HepG2 (cell line): ENCODE results near the gene CACNA1D. TPM values are rescaled to one million over a fixed set of nuclear protein-coding genes. Genes with fewer than 3 reads are reported as not detected.
A peak's percentile ranks its signal among the peaks of the same experiment; 100 is the strongest.

Experiments used
- CAMTA2 ChIP-seq: sonication (generic); formaldehyde crosslinking; IDR thresholded peaks from 2 replicates; pipeline ENCODE4 v1.4.0; 2020; ENCODE audit warnings: mild to moderate bottlenecking, missing genetic modification reagents, borderline replicate concordance
- GATAD2A ChIP-seq: IDR thresholded peaks from 2 replicates; pipeline ENCODE4 v1.6.1; 2016
- KDM1A ChIP-seq: IDR thresholded peaks from 2 replicates; pipeline ENCODE4 v1.6.1; 2016; ENCODE audit warnings: missing compliant biosample characterization
- SSRP1 ChIP-seq: IDR thresholded peaks from 2 replicates; pipeline ENCODE4 v1.6.1; 2016; ENCODE audit warnings: control low read depth
- TBL1XR1 ChIP-seq: fragments of 150-350 bp; IDR thresholded peaks from 2 replicates; pipeline ENCODE4 v1.6.1; 2014; ENCODE audit warnings: borderline replicate concordance, low read length; ENCODE audit not compliant: partially characterized antibody
- ZNF34 ChIP-seq: sonication (generic); formaldehyde crosslinking; IDR thresholded peaks from 2 replicates; pipeline ENCODE4 v1.4.0; 2020; ENCODE audit warnings: mild to moderate bottlenecking, missing genetic modification reagents, borderline replicate concordance
- ZNF672 ChIP-seq: sonication (generic); formaldehyde crosslinking; IDR thresholded peaks from 2 replicates; pipeline ENCODE4 v1.8.1; 2022; ENCODE audit warnings: missing genetic modification reagents
- polyA plus RNA-seq, 8 experiments: library from polyadenylated mRNA; depleted of rRNA in 3 of 8; stranded (reverse) in 7 of 8; unstranded in 1 of 8; fragments of >200 nt; fragmentation: Illumina TruSeq in 4 of 8; extraction: Trizol in 4 of 8; gene quantifications; 2 replicates each; pipeline versions ENCODE4 v1.2.1 to v1.2.3, GENCODE V29; 2011 to 2016; ENCODE audit warnings: low read depth in 4 of 8, missing spikeins in 1 of 8, mixed read lengths in 1 of 8; ENCODE audit not compliant: insufficient read depth in 1 of 8
- total RNA-seq, 5 experiments: library from RNA; depleted of rRNA; stranded (reverse); fragments of >200 nt; fragmentation: Illumina TruSeq; extraction: Trizol; gene quantifications; 2 replicates each; pipeline ENCODE4 v1.2.3, GENCODE V29; 2016; ENCODE audit warnings: low read depth in 1 of 5
- TF ChIP-seq, protein P1 (sequence below): sonication (generic); formaldehyde crosslinking; IDR thresholded peaks from 2 replicates; pipeline ENCODE4 v1.5.1; 2020; ENCODE audit warnings: mild to moderate bottlenecking, missing genetic modification reagents, borderline replicate concordance
- TF ChIP-seq, protein P2 (sequence below): sonication (generic); formaldehyde crosslinking; conservative IDR thresholded peaks from 2 replicates; pipeline ENCODE4 v1.8.0; 2022; ENCODE audit warnings: mild to moderate bottlenecking, moderate library complexity, missing genetic modification reagents
- TF ChIP-seq, protein P3 (sequence below): sonication (generic); formaldehyde crosslinking; IDR thresholded peaks from 2 replicates; pipeline ENCODE4 v1.5.0; 2020; ENCODE audit warnings: mild to moderate bottlenecking, missing genetic modification reagents, borderline replicate concordance
- TF ChIP-seq, protein P4 (sequence below): IDR thresholded peaks from 2 replicates; pipeline ENCODE4 v1.6.1; 2018; ENCODE audit warnings: missing genetic modification reagents

Gene CACNA1D
- total and polyA plus RNA-seq, 2 of the 13 experiments (the other 11 are each of a cell fraction or from before 2014, with no cell fraction given), result 0.26 to 0.38 TPM

GRCh38 chr3:53844262-53845102 is 350.1 kb downstream of the CACNA1D start (continued):
- TF ChIP-seq, protein P1, sequence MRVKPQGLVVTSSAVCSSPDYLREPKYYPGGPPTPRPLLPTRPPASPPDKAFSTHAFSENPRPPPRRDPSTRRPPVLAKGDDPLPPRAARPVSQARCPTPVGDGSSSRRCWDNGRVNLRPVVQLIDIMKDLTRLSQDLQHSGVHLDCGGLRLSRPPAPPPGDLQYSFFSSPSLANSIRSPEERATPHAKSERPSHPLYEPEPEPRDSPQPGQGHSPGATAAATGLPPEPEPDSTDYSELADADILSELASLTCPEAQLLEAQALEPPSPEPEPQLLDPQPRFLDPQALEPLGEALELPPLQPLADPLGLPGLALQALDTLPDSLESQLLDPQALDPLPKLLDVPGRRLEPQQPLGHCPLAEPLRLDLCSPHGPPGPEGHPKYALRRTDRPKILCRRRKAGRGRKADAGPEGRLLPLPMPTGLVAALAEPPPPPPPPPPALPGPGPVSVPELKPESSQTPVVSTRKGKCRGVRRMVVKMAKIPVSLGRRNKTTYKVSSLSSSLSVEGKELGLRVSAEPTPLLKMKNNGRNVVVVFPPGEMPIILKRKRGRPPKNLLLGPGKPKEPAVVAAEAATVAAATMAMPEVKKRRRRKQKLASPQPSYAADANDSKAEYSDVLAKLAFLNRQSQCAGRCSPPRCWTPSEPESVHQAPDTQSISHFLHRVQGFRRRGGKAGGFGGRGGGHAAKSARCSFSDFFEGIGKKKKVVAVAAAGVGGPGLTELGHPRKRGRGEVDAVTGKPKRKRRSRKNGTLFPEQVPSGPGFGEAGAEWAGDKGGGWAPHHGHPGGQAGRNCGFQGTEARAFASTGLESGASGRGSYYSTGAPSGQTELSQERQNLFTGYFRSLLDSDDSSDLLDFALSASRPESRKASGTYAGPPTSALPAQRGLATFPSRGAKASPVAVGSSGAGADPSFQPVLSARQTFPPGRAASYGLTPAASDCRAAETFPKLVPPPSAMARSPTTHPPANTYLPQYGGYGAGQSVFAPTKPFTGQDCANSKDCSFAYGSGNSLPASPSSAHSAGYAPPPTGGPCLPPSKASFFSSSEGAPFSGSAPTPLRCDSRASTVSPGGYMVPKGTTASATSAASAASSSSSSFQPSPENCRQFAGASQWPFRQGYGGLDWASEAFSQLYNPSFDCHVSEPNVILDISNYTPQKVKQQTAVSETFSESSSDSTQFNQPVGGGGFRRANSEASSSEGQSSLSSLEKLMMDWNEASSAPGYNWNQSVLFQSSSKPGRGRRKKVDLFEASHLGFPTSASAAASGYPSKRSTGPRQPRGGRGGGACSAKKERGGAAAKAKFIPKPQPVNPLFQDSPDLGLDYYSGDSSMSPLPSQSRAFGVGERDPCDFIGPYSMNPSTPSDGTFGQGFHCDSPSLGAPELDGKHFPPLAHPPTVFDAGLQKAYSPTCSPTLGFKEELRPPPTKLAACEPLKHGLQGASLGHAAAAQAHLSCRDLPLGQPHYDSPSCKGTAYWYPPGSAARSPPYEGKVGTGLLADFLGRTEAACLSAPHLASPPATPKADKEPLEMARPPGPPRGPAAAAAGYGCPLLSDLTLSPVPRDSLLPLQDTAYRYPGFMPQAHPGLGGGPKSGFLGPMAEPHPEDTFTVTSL, result no peak
- no peak for TF ChIP-seq KDM1A (CRISPR knock-in tag)
- TF ChIP-seq ZNF34 (CRISPR knock-in tag), result no peak
- 0 out of 2 replicates have a peak, but pooled peaks have one; percentile 57 for TF ChIP-seq CAMTA2 (CRISPR knock-in tag)
- TF ChIP-seq, protein P2, sequence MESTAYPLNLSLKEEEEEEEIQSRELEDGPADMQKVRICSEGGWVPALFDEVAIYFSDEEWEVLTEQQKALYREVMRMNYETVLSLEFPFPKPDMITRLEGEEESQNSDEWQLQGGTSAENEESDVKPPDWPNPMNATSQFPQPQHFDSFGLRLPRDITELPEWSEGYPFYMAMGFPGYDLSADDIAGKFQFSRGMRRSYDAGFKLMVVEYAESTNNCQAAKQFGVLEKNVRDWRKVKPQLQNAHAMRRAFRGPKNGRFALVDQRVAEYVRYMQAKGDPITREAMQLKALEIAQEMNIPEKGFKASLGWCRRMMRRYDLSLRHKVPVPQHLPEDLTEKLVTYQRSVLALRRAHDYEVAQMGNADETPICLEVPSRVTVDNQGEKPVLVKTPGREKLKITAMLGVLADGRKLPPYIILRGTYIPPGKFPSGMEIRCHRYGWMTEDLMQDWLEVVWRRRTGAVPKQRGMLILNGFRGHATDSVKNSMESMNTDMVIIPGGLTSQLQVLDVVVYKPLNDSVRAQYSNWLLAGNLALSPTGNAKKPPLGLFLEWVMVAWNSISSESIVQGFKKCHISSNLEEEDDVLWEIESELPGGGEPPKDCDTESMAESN (CRISPR knock-in tag), result 0 out of 2 replicates have a peak, but pooled peaks have one; percentile 54
- TF ChIP-seq ZNF672 (CRISPR knock-in tag), result no peak
- TF ChIP-seq TBL1XR1, result no peak
- no peak for TF ChIP-seq SSRP1 (CRISPR knock-in tag)
- TF ChIP-seq, protein P3, sequence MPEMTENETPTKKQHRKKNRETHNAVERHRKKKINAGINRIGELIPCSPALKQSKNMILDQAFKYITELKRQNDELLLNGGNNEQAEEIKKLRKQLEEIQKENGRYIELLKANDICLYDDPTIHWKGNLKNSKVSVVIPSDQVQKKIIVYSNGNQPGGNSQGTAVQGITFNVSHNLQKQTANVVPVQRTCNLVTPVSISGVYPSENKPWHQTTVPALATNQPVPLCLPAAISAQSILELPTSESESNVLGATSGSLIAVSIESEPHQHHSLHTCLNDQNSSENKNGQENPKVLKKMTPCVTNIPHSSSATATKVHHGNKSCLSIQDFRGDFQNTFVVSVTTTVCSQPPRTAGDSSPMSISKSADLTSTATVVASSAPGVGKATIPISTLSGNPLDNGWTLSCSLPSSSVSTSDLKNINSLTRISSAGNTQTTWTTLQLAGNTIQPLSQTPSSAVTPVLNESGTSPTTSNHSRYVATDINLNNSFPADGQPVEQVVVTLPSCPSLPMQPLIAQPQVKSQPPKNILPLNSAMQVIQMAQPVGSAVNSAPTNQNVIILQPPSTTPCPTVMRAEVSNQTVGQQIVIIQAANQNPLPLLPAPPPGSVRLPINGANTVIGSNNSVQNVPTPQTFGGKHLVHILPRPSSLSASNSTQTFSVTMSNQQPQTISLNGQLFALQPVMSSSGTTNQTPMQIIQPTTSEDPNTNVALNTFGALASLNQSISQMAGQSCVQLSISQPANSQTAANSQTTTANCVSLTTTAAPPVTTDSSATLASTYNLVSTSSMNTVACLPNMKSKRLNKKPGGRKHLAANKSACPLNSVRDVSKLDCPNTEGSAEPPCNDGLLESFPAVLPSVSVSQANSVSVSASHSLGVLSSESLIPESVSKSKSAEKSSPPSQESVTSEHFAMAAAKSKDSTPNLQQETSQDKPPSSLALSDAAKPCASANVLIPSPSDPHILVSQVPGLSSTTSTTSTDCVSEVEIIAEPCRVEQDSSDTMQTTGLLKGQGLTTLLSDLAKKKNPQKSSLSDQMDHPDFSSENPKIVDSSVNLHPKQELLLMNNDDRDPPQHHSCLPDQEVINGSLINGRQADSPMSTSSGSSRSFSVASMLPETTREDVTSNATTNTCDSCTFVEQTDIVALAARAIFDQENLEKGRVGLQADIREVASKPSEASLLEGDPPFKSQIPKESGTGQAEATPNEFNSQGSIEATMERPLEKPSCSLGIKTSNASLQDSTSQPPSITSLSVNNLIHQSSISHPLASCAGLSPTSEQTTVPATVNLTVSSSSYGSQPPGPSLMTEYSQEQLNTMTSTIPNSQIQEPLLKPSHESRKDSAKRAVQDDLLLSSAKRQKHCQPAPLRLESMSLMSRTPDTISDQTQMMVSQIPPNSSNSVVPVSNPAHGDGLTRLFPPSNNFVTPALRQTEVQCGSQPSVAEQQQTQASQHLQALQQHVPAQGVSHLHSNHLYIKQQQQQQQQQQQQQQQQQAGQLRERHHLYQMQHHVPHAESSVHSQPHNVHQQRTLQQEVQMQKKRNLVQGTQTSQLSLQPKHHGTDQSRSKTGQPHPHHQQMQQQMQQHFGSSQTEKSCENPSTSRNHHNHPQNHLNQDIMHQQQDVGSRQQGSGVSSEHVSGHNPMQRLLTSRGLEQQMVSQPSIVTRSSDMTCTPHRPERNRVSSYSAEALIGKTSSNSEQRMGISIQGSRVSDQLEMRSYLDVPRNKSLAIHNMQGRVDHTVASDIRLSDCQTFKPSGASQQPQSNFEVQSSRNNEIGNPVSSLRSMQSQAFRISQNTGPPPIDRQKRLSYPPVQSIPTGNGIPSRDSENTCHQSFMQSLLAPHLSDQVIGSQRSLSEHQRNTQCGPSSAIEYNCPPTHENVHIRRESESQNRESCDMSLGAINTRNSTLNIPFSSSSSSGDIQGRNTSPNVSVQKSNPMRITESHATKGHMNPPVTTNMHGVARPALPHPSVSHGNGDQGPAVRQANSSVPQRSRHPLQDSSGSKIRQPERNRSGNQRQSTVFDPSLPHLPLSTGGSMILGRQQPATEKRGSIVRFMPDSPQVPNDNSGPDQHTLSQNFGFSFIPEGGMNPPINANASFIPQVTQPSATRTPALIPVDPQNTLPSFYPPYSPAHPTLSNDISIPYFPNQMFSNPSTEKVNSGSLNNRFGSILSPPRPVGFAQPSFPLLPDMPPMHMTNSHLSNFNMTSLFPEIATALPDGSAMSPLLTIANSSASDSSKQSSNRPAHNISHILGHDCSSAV, result no peak
- peak; percentile 45 for TF ChIP-seq GATAD2A (CRISPR knock-in tag)
- TF ChIP-seq, protein P4, sequence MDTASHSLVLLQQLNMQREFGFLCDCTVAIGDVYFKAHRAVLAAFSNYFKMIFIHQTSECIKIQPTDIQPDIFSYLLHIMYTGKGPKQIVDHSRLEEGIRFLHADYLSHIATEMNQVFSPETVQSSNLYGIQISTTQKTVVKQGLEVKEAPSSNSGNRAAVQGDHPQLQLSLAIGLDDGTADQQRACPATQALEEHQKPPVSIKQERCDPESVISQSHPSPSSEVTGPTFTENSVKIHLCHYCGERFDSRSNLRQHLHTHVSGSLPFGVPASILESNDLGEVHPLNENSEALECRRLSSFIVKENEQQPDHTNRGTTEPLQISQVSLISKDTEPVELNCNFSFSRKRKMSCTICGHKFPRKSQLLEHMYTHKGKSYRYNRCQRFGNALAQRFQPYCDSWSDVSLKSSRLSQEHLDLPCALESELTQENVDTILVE, result no peak
